Left lung (tissue), 10 donors: ENCODE results near the gene FOXK2. TPM values are rescaled to one million over a fixed set of nuclear protein-coding genes. Genes with fewer than 3 reads are reported as not detected.

ENCODE experiments used
- ATAC-seq: fragments of 200-7000 bp; cut with Tn5 transposase; one replicate; pipeline ENCODE4 v1.9.1; 2020; ENCODE audit warnings: moderate library complexity
- DNase-seq, 4 donors: peaks; one replicate each; pipeline ENCODE4 v3.0.0-alpha.2; 2013 to 2020
- H3K27ac ChIP-seq, 2 donors: fragments of 200-600 bp; sonication (generic) in 1 of 2; one replicate each; pipeline versions ENCODE4 v1.5.0 to v1.8.0; 2020 to 2021
- H3K27me3 ChIP-seq, 2 donors: fragments of 200-600 bp; sonication (generic) in 1 of 2; one replicate each; pipeline versions ENCODE4 v1.5.0 to v1.8.0; 2020 to 2021
- H3K36me3 ChIP-seq, 2 donors: fragments of 200-600 bp; sonication (generic) in 1 of 2; one replicate each; pipeline versions ENCODE4 v1.5.0 to v1.8.0; 2020 to 2021
- H3K4me1 ChIP-seq, 2 donors: fragments of 200-600 bp; one replicate each; pipeline ENCODE4 v1.8.0; 2021
- H3K4me3 ChIP-seq, 2 donors: fragments of 200-600 bp; sonication (generic) in 1 of 2; one replicate each; pipeline versions ENCODE4 v1.5.0 to v1.8.0; 2020 to 2021; ENCODE audit warnings: mild to moderate bottlenecking in 1 of 2
- H3K9me3 ChIP-seq, 2 donors: fragments of 200-600 bp; sonication (generic) in 1 of 2; one replicate each; pipeline versions ENCODE4 v1.5.0 to v1.8.0; 2020 to 2021
- CTCF ChIP-seq, 2 donors: fragments of 200-600 bp; sonication (generic) in 1 of 2; IDR thresholded peaks; one replicate each; pipeline versions ENCODE4 v1.5.0 to v1.8.0; 2021; ENCODE audit warnings: antibody characterized with exemption in 2 of 2
- intact Hi-C, 2 donors: fragments of 100-400 bp; cut with DNase I; formaldehyde crosslinking; loops; one replicate each; pipeline versions ENCODE4 v1.11.2 to v1.14.2; 2022
- polyA plus RNA-seq, 6 donors: library from polyadenylated mRNA; unstranded; fragments of 120-200 nt; gene quantifications; one replicate each; pipeline ENCODE4 v1.2.1, GENCODE V29; 2013; ENCODE audit not compliant: insufficient read length in 6 of 6
- total RNA-seq, 2 donors: library from RNA; stranded (reverse); fragmentation: NEBNext Ultra II Directional; extraction: Animal tissue kit (Norgen Biotek cat#: 25700); gene quantifications; one replicate each; pipeline ENCODE4 v1.2.1, GENCODE V29; 2021
- donor health status: DM: no; HTN: yes; CAD: no.
- donor health status: DM: no; HTN: no; CAD: no.

Gene FOXK2
- total and polyA plus RNA-seq, 8 donors = 31.2 to 57.0 (median 38.1) TPM

- no peaks in the 10 kb centered on the region for H3K27me3 ChIP-seq
- peaks cover 0 to 42% of the 10 kb centered on the region in 2 donors for H3K36me3 ChIP-seq
- TF ChIP-seq CTCF (IDR thresholded peaks at IDR 0.05) = no peak
- peaks cover 19 to 57% of the 10 kb centered on the region in 2 donors for H3K4me1 ChIP-seq
- H3K4me3 ChIP-seq = no peak overlapping the region
- ATAC-seq (no peak), DNase-seq (no peak)
- no peaks in the 10 kb centered on the region for H3K9me3 ChIP-seq
- peak overlapping the region; percentile 91 to 96 for H3K27ac ChIP-seq
- intact Hi-C loops = no loop called here
These were observed 71.5 kb downstream of the FOXK2 start for GRCh38 chr17:82590881-82591539.

- ATAC-seq (peak; percentile 85), DNase-seq (peak in 2 of 4 donors; percentile 83 to 88)
- no peak for TF ChIP-seq CTCF (IDR thresholded peaks at IDR 0.05)
- peaks cover 0 to 45% of the 10 kb centered on the region in 2 donors for H3K36me3 ChIP-seq
- H3K27ac ChIP-seq = peak overlapping the region; percentile 91 to 96
- peak overlapping the region in 1 of 2 donors; percentile 58 for H3K4me3 ChIP-seq
- no peaks in the 10 kb centered on the region for H3K27me3 ChIP-seq
- peaks cover 19 to 50% of the 10 kb centered on the region in 2 donors for H3K4me1 ChIP-seq
- H3K9me3 ChIP-seq = no peaks in the 10 kb centered on the region
- intact Hi-C loops = no loop called here
These were observed 72.8 kb downstream of the FOXK2 start for GRCh38 chr17:82592289-82592766.

GRCh38 chr17:82592767-82593589 is 73.4 kb downstream of the FOXK2 start:
- H3K27ac ChIP-seq = peak overlapping the region; percentile 91 to 96
- H3K4me1 ChIP-seq = peaks cover 19 to 48% of the 10 kb centered on the region in 2 donors
- no peaks in the 10 kb centered on the region for H3K9me3 ChIP-seq
- no peaks in the 10 kb centered on the region for H3K27me3 ChIP-seq
- peak; percentile 64 for ATAC-seq
- peak overlapping the region; percentile 28 to 58 for H3K4me3 ChIP-seq
- intact Hi-C loops = no loop called here
- TF ChIP-seq CTCF (IDR thresholded peaks at IDR 0.05) = no peak
- peaks cover 0 to 45% of the 10 kb centered on the region in 2 donors for H3K36me3 ChIP-seq
- peak; percentile 71 to 87 (median 79) for DNase-seq

- TF ChIP-seq CTCF (IDR thresholded peaks at IDR 0.05) = no peak
- Histone ChIP-seq H3K4me1 (peaks cover 19 to 48% of the 10 kb centered on the region in 2 donors), H3K9me3 (no peaks in the 10 kb centered on the region), H3K27ac (peak overlapping the region; percentile 91 to 96), H3K4me3 (peak overlapping the region; percentile 28 to 58), H3K36me3 (peaks cover 0 to 46% of the 10 kb centered on the region in 2 donors), H3K27me3 (no peaks in the 10 kb centered on the region)
- ATAC-seq = no peak
- DNase-seq = peak in 1 of 4 donors; percentile 81
- intact Hi-C loops = no loop called here
These were observed 74.1 kb downstream of the FOXK2 start for GRCh38 chr17:82593590-82594087.

- H3K27me3 ChIP-seq = no peaks in the 10 kb centered on the region
- peaks cover 19 to 48% of the 10 kb centered on the region in 2 donors for H3K4me1 ChIP-seq
- H3K27ac ChIP-seq = no peak overlapping the region
- ATAC-seq (no peak), DNase-seq (peak in 1 of 4 donors; percentile 34)
- H3K4me3 ChIP-seq = no peak overlapping the region
- intact Hi-C loops = no loop called here
- no peak for TF ChIP-seq CTCF (IDR thresholded peaks at IDR 0.05)
- no peaks in the 10 kb centered on the region for H3K9me3 ChIP-seq
- peaks cover 0 to 55% of the 10 kb centered on the region in 2 donors for H3K36me3 ChIP-seq
These were observed 75.0 kb downstream of the FOXK2 start for GRCh38 chr17:82594571-82594970.
